OCI-LY1 (cell line): Measurements from ENCODE around the gene ABLIM2.

Experiments used
- H2AFZ ChIP-seq: fragments of 200-600 bp; sonication (generic), shearing (Covaris generic); 2 replicates; pipeline ENCODE4 v1.6.0; 2014; ENCODE audit warnings: antibody characterized with exemption, mild to moderate bottlenecking, low read length
- H3F3A ChIP-seq: fragments of 200-600 bp; sonication (generic), shearing (Covaris generic); 2 replicates; pipeline ENCODE4 v1.6.0; 2014; ENCODE audit warnings: mild to moderate bottlenecking, antibody characterized with exemption, low read length, moderate library complexity; ENCODE audit not compliant: insufficient read depth
- H3K27ac ChIP-seq: fragments of 200-600 bp; sonication (generic); 2 replicates; pipeline ENCODE4 v1.5.1; 2014; ENCODE audit warnings: low read length, mixed run types, mild to moderate bottlenecking, low read depth; ENCODE audit not compliant: poor library complexity, severe bottlenecking
- H3K27me3 ChIP-seq: fragments of 200-600 bp; sonication (generic); 2 replicates; pipeline ENCODE4 v1.6.0; 2014; ENCODE audit warnings: antibody characterized with exemption, mild to moderate bottlenecking, low read length, moderate library complexity; ENCODE audit not compliant: insufficient read depth
- H3K36me3 ChIP-seq: fragments of 200-600 bp; sonication (generic); 2 replicates; pipeline ENCODE4 v1.6.1; 2014; ENCODE audit warnings: mild to moderate bottlenecking, antibody characterized with exemption, low read length, moderate library complexity, mixed read lengths; ENCODE audit not compliant: insufficient read depth
- H3K4me1 ChIP-seq: fragments of 200-600 bp; sonication (generic); 2 replicates; pipeline ENCODE4 v1.5.1; 2014; ENCODE audit warnings: mild to moderate bottlenecking, low read length, moderate library complexity; ENCODE audit not compliant: insufficient read depth, severe bottlenecking
- H3K4me2 ChIP-seq: fragments of 200-600 bp; sonication (generic), shearing (Covaris generic); 2 replicates; pipeline ENCODE4 v1.6.1; 2014; ENCODE audit warnings: low read length
- H3K4me3 ChIP-seq: fragments of 200-600 bp; sonication (generic); 2 replicates; pipeline ENCODE4 v1.5.1; 2014; ENCODE audit warnings: low read length, low read depth, mild to moderate bottlenecking, mixed read lengths; ENCODE audit not compliant: poor library complexity, severe bottlenecking
- H3K79me2 ChIP-seq: fragments of 200-600 bp; shearing (Covaris generic); 2 replicates; pipeline ENCODE4 v1.6.1; 2016; ENCODE audit warnings: mixed run types, low read length, mixed read lengths; ENCODE audit not compliant: insufficient read depth
- H3K9ac ChIP-seq: fragments of 200-600 bp; sonication (generic), shearing (Covaris generic); 2 replicates; pipeline ENCODE4 v1.6.1; 2014; ENCODE audit warnings: mild to moderate bottlenecking, low read length, mixed read lengths
- H3K9me2 ChIP-seq: fragments of 200-600 bp; sonication (generic), shearing (Covaris generic); 2 replicates; pipeline ENCODE4 v1.6.1; 2014; ENCODE audit warnings: low read depth, mild to moderate bottlenecking, low read length, mixed read lengths
- H3K9me3 ChIP-seq: fragments of 200-600 bp; shearing (Covaris generic); 2 replicates; pipeline ENCODE4 v1.6.1; 2014; ENCODE audit warnings: low read length, mixed read lengths
- H4K20me1 ChIP-seq: fragments of 200-600 bp; sonication (generic), shearing (Covaris generic); 2 replicates; pipeline ENCODE4 v1.6.0; 2016; ENCODE audit warnings: mild to moderate bottlenecking, low read length; ENCODE audit not compliant: insufficient read depth
- CTCF ChIP-seq: fragments of 200-600 bp; sonication (generic), shearing (Covaris generic); IDR thresholded peaks from 2 replicates; pipeline ENCODE4 v1.5.1; 2017; ENCODE audit warnings: mild to moderate bottlenecking, antibody characterized with exemption, low read length, moderate library complexity, mixed read lengths
- EZH2 ChIP-seq: fragments of 200-600 bp; sonication (generic), shearing (Covaris generic); IDR thresholded peaks from 2 replicates; pipeline ENCODE4 v1.8.0; 2017; ENCODE audit warnings: borderline replicate concordance, mixed run types, mild to moderate bottlenecking, antibody characterized with exemption, low read length, moderate library complexity, mixed read lengths

ABLIM2 gene

GRCh38 chr4:7963691-7964090 lies 194.9 kb downstream of the ABLIM2 start:
- Histone ChIP-seq H3K4me1 (peaks cover 3% of the 10 kb centered on the region), H3K27ac (no peak overlapping the region), H3F3A (no peaks in the 10 kb centered on the region), H3K4me2 (no peak overlapping the region), H3K9me2 (no peaks in the 10 kb centered on the region), H3K9ac (no peak overlapping the region), H3K9me3 (no peaks in the 10 kb centered on the region), H3K4me3 (no peak overlapping the region), H4K20me1 (no peaks in the 10 kb centered on the region), H3K79me2 (no peaks in the 10 kb centered on the region), H3K36me3 (no peaks in the 10 kb centered on the region), H2AFZ (no peak overlapping the region), H3K27me3 (no peaks in the 10 kb centered on the region)
- TF ChIP-seq EZH2: no peak
- TF ChIP-seq CTCF: no peak

GRCh38 chr4:7962609-7963508 lies 195.8 kb downstream of the ABLIM2 start:
- H3K4me1 ChIP-seq: peaks cover 3% of the 10 kb centered on the region
- H3K9me2 ChIP-seq: no peaks in the 10 kb centered on the region
- no peak overlapping the region for H3K4me3 ChIP-seq
- H4K20me1 ChIP-seq: no peaks in the 10 kb centered on the region
- H3K79me2 ChIP-seq: no peaks in the 10 kb centered on the region
- no peaks in the 10 kb centered on the region for H3K36me3 ChIP-seq
- no peaks in the 10 kb centered on the region for H3F3A ChIP-seq
- no peak overlapping the region for H3K9ac ChIP-seq
- no peak overlapping the region for H3K4me2 ChIP-seq
- no peaks in the 10 kb centered on the region for H3K9me3 ChIP-seq
- H2AFZ ChIP-seq: no peak overlapping the region
- TF ChIP-seq EZH2 (no peak), CTCF (no peak)
- H3K27ac ChIP-seq: no peak overlapping the region
- H3K27me3 ChIP-seq: no peaks in the 10 kb centered on the region

- TF ChIP-seq CTCF: no peak
- TF ChIP-seq EZH2: no peak
- Histone ChIP-seq H3F3A (no peaks in the 10 kb centered on the region), H3K27me3 (no peaks in the 10 kb centered on the region), H3K9ac (no peak overlapping the region), H3K4me2 (no peak overlapping the region), H3K36me3 (no peaks in the 10 kb centered on the region), H4K20me1 (no peaks in the 10 kb centered on the region), H3K9me3 (no peaks in the 10 kb centered on the region), H3K27ac (no peak overlapping the region), H3K4me1 (peaks cover 3% of the 10 kb centered on the region), H2AFZ (no peak overlapping the region), H3K9me2 (no peaks in the 10 kb centered on the region), H3K4me3 (no peak overlapping the region), H3K79me2 (no peaks in the 10 kb centered on the region)
Measured at GRCh38 chr4:7960790-7961655, 197.6 kb downstream of the ABLIM2 start.
